ENCODE measurements around the gene PARP11. TPM values are rescaled to one million over a fixed set of nuclear protein-coding genes. Genes with fewer than 3 reads are reported as not detected.

Gene PARP11
- total RNA-seq, 6 experiments from 2014 or later: 2.9 to 7.5 (median 4.9) TPM

- intact Hi-C loops (cut with DNase I): no loop called here
Observed at GRCh38 chr12:3871356-3871755, 1.8 kb downstream of the PARP11 start.

DNA sequence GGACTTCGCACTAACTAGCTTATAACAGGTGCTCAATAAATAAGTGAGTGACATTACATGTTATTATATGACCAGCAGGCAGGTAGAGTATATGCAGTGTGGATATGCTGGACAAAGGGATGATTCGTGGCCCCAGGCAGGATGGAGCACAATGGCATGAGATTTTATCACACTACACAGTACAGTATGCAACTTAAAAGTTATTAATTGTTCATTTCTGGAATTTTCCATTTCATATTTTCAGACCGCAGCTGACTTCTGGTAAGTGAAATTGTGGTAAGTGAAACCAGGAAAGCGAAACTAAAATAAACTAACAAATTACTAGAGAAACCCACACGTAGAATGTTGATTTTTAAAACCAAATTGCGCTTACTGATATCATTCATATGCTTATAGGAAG is 3.3 kb downstream of the PARP11 start:
- Histone ChIP-seq H3K9me3 (no peaks in the 10 kb centered on the region), H3K4me1 (peaks cover 0 to 10% (median 3%) of the 10 kb centered on the region in 4 donors), H3K27me3 (no peaks in the 10 kb centered on the region), H3K27ac (no peak overlapping the region), H3K4me3 (no peak overlapping the region), H3K36me3 (no peaks in the 10 kb centered on the region)
- intact Hi-C loops (cut with DNase I): no loop called here
- TF ChIP-seq POLR2A (IDR thresholded peaks at IDR 0.05) (no peak), CTCF (IDR thresholded peaks at IDR 0.05) (no peak)
- 51% methylated on average over 6 of the region's 6 CpGs for WGBS (ENCODE audit: insufficient coverage, low coverage, low lambda C conversion rate, missing lambda C conversion rate)
- ATAC-seq (no peak), DNase-seq (no peak)

More at GRCh38 chr12:3871356-3871755, 1.8 kb downstream of the PARP11 start:
- H3K27me3 ChIP-seq: no peaks in the 10 kb centered on the region
- no peak overlapping the region for H3K27ac ChIP-seq
- ATAC-seq: no peak
- peaks cover 0 to 10% (median 3%) of the 10 kb centered on the region in 4 donors for H3K4me1 ChIP-seq
- no peaks in the 10 kb centered on the region for H3K9me3 ChIP-seq
- H3K4me3 ChIP-seq: no peak overlapping the region
- TF ChIP-seq POLR2A (IDR thresholded peaks at IDR 0.05) (no peak), CTCF (IDR thresholded peaks at IDR 0.05) (no peak)
- no peaks in the 10 kb centered on the region for H3K36me3 ChIP-seq
- WGBS (ENCODE audit: insufficient coverage, low coverage, low lambda C conversion rate, missing lambda C conversion rate): 78% methylated on average over 2 of the region's 4 CpGs
- DNase-seq: no peak

DNA sequence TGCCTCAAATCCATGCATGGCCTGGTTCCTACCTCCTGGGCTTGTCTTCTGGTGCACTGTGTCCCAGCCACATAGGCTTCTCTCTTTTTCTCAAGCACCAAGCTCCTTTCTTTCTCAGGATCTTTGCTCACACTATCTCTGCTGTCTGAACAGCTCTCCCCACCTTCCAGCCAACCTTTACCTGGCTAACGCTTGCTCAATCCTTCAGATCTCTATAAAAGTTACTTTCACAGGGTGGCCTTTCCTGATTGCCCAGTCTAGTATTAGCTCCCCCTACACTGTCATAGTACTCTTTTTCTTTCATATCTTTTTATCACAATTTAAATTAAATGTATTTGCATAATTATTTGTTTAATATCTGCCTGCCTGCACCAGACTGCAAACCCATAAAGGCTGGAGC is 3.8 kb downstream of the PARP11 start:
- DNase-seq: no peak
- ATAC-seq: no peak
- Histone ChIP-seq H3K9me3 (no peaks in the 10 kb centered on the region), H3K27me3 (no peaks in the 10 kb centered on the region), H3K36me3 (no peaks in the 10 kb centered on the region), H3K27ac (no peak overlapping the region), H3K4me1 (peaks cover 0 to 10% (median 3%) of the 10 kb centered on the region in 4 donors), H3K4me3 (no peak overlapping the region)
- TF ChIP-seq CTCF (IDR thresholded peaks at IDR 0.05) (no peak), POLR2A (IDR thresholded peaks at IDR 0.05) (no peak)
- intact Hi-C loops (cut with DNase I): no loop called here
- 93% methylated on average over 1 of the region's 1 CpG for WGBS (ENCODE audit: insufficient coverage, low coverage, low lambda C conversion rate, missing lambda C conversion rate)

DNA sequence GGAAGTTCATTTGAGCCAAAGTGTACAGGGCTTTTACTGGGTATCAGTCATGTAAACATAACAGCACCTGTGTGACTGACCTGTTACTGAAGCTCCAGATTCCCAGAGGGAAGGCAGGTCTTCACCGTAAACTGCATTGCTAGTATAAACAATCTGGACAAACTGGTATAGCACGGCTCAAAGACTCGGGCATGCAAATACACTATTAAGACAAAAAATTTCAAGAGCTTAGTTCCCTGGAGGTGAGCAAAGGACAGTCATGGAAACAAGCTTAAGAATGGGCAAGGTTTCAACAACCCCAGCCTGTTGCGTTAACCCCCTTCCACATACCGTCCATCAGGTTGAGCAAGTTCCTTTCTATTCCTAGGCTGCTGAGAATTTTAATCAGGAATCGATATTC is 9.4 kb downstream of the PARP11 start:
- H3K27ac ChIP-seq: no peak overlapping the region
- ATAC-seq (no peak), DNase-seq (no peak)
- H3K4me1 ChIP-seq: no peaks in the 10 kb centered on the region
- intact Hi-C loops (cut with DNase I): no loop called here
- no peaks in the 10 kb centered on the region for H3K9me3 ChIP-seq
- H3K4me3 ChIP-seq: no peak overlapping the region
- no peaks in the 10 kb centered on the region for H3K36me3 ChIP-seq
- no peak for TF ChIP-seq CTCF (IDR thresholded peaks at IDR 0.05)
- TF ChIP-seq POLR2A (IDR thresholded peaks at IDR 0.05): no peak
- H3K27me3 ChIP-seq: no peaks in the 10 kb centered on the region
- WGBS (ENCODE audit: insufficient coverage, low coverage, low lambda C conversion rate, missing lambda C conversion rate): 92% methylated on average over 5 of the region's 6 CpGs

- 84% methylated on average over 5 of the region's 5 CpGs for WGBS (ENCODE audit: insufficient coverage, low coverage, low lambda C conversion rate, missing lambda C conversion rate)
- Histone ChIP-seq H3K9me3 (no peaks in the 10 kb centered on the region), H3K27me3 (no peaks in the 10 kb centered on the region), H3K4me1 (no peaks in the 10 kb centered on the region), H3K4me3 (no peak overlapping the region), H3K27ac (no peak overlapping the region), H3K36me3 (no peaks in the 10 kb centered on the region)
- TF ChIP-seq CTCF (IDR thresholded peaks at IDR 0.05) (no peak), POLR2A (IDR thresholded peaks at IDR 0.05) (no peak)
- ATAC-seq: no peak
- intact Hi-C loops (cut with DNase I): no loop called here
- no peak for DNase-seq
Observed at GRCh38 chr12:3842517-3842916, 30.7 kb downstream of the PARP11 start.

All from right lobe of liver (tissue), 6 donors.